Measurements from ENCODE around the gene C2CD5.

DNA sequence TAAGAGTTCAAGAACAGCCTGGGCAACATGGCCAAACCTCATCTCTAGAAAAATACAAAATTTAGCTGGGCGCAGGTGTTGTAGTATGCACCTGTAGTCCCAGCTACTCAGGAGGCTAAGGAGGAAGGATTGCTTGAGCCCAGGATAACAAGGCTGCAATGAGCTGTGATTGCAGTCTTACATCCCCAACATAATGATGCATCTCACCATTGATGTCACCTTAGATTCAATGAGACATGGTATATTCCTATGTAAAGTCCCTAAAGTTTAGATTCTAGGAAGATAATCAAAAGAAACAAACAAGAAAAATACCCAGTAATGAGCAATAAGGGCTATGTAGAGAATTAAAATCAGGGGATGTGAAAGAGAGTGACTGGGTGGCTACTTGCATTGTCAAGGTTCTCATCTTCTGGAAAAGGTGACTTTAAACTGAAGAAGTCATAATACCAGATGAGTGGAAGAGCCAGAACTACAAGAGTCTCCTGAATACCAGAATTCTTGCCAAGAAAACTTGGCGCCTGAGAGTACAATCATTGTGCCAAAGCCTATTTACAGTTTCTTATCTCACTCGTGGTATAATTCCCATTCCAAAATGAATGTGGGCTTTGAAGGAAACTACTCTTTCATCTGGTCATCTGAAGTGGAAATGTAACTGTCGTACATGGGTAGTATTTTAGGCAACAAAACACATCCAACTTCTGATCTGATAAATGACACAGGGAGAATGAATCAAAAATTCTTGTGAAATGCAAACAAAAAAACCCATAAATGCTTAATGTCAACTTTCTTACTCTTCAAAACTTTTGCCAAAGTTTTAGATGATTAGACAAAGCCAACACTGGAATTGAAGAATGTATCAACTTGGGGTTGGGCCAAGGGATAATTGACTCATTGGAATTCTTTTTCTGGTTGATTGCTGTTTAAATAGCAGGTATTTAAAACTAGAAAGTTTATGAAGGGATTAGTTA, 128.7 kb downstream of the C2CD5 start:
- TF ChIP-seq CHD2 (IDR thresholded peaks at IDR 0.05; ENCODE audit: low read length, partially characterized antibody): no peak
- TF ChIP-seq, protein P1, sequence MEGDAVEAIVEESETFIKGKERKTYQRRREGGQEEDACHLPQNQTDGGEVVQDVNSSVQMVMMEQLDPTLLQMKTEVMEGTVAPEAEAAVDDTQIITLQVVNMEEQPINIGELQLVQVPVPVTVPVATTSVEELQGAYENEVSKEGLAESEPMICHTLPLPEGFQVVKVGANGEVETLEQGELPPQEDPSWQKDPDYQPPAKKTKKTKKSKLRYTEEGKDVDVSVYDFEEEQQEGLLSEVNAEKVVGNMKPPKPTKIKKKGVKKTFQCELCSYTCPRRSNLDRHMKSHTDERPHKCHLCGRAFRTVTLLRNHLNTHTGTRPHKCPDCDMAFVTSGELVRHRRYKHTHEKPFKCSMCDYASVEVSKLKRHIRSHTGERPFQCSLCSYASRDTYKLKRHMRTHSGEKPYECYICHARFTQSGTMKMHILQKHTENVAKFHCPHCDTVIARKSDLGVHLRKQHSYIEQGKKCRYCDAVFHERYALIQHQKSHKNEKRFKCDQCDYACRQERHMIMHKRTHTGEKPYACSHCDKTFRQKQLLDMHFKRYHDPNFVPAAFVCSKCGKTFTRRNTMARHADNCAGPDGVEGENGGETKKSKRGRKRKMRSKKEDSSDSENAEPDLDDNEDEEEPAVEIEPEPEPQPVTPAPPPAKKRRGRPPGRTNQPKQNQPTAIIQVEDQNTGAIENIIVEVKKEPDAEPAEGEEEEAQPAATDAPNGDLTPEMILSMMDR (IDR thresholded peaks at IDR 0.05): no peak

Data from SK-N-SH (cell line).